Dendritic cell treated with granulocyte-macrophage colony-stimulating factor and Interleukin-4, amounts not matched to agents 40 ng/mL and 50 ng/mL, for 4 days (primary cell): Measurements from ENCODE around the gene TEKT4.
"Not testable (repeated sequence)": the region's sequence is repeated elsewhere in the genome, so short reads cannot be mapped to it uniquely, and the experiment has no call there.

Experiments
- H3K27ac Mint-ChIP-seq: one replicate; pipeline ENCODE4 v1.8.0; 2022; ENCODE audit warnings: mild to moderate bottlenecking, mixed read lengths
- H3K27me3 Mint-ChIP-seq: one replicate; pipeline ENCODE4 v1.8.0; 2022; ENCODE audit warnings: mild to moderate bottlenecking, mixed read lengths
- H3K36me3 Mint-ChIP-seq: one replicate; pipeline ENCODE4 v1.8.0; 2022; ENCODE audit warnings: low read depth, mixed read lengths
- H3K4me1 Mint-ChIP-seq: one replicate; pipeline ENCODE4 v1.8.0; 2022; ENCODE audit warnings: low read depth, mixed read lengths
- H3K4me3 Mint-ChIP-seq: one replicate; pipeline ENCODE4 v1.8.0; 2022; ENCODE audit warnings: mild to moderate bottlenecking, moderate library complexity, mixed read lengths
- H3K9me3 Mint-ChIP-seq: one replicate; pipeline ENCODE4 v1.8.0; 2022; ENCODE audit warnings: mixed read lengths
- intact Hi-C: fragments of 100-400 bp; cut with micrococcal nuclease; formaldehyde crosslinking; loops from one replicate; pipeline ENCODE4 v1.15.0; 2022

The TEKT4 gene

GRCh38 chr2:94872676-94873361 is 1.6 kb downstream of the TEKT4 start:
- Mint-ChIP-seq H3K27ac (no peak overlapping the region), H3K36me3 (no peaks in the 10 kb centered on the region), H3K27me3 (peaks cover 13% of the 10 kb centered on the region), H3K4me3 (no peak overlapping the region), H3K9me3 (no peaks in the 10 kb centered on the region), H3K4me1 (no peaks in the 10 kb centered on the region)
- intact Hi-C loops = no loop called here

GRCh38 chr2:94873362-94874276 is 2.4 kb downstream of the TEKT4 start:
- intact Hi-C loops = no loop called here
- H3K36me3 Mint-ChIP-seq = no peaks in the 10 kb centered on the region

GRCh38 chr2:94874277-94874997 is 3.2 kb downstream of the TEKT4 start:
- Mint-ChIP-seq H3K4me3 (no peak overlapping the region), H3K4me1 (no peaks in the 10 kb centered on the region), H3K9me3 (no peaks in the 10 kb centered on the region), H3K27ac (no peak overlapping the region), H3K27me3 (peaks cover 13% of the 10 kb centered on the region), H3K36me3 (no peaks in the 10 kb centered on the region)
- intact Hi-C loops = no loop called here

More at GRCh38 chr2:94873362-94874276, 2.4 kb downstream of the TEKT4 start:
- H3K4me3 Mint-ChIP-seq = no peak overlapping the region
- H3K4me1 Mint-ChIP-seq = no peaks in the 10 kb centered on the region
- H3K9me3 Mint-ChIP-seq = no peaks in the 10 kb centered on the region
- H3K27me3 Mint-ChIP-seq = peaks cover 13% of the 10 kb centered on the region
- H3K27ac Mint-ChIP-seq = no peak overlapping the region

- intact Hi-C loops = no loop called here
- H3K27me3 Mint-ChIP-seq = peaks cover 11% of the 10 kb centered on the region
- H3K9me3 Mint-ChIP-seq = no peaks in the 10 kb centered on the region
- H3K27ac Mint-ChIP-seq = no peak overlapping the region
- no peaks in the 10 kb centered on the region for H3K36me3 Mint-ChIP-seq
- no peak overlapping the region for H3K4me3 Mint-ChIP-seq
- H3K4me1 Mint-ChIP-seq = no peaks in the 10 kb centered on the region
Measured at GRCh38 chr2:94875064-94875819, 4.0 kb downstream of the TEKT4 start.

GRCh38 chr2:94875820-94876522 is 4.7 kb downstream of the TEKT4 start:
- no peak overlapping the region for H3K4me3 Mint-ChIP-seq
- H3K36me3 Mint-ChIP-seq = no peaks in the 10 kb centered on the region
- H3K27me3 Mint-ChIP-seq = peaks cover 6% of the 10 kb centered on the region
- H3K27ac Mint-ChIP-seq = no peak overlapping the region
- intact Hi-C loops = no loop called here
- no peaks in the 10 kb centered on the region for H3K9me3 Mint-ChIP-seq
- H3K4me1 Mint-ChIP-seq = no peaks in the 10 kb centered on the region

GRCh38 chr2:94876523-94876863 is 5.3 kb downstream of the TEKT4 start:
- Mint-ChIP-seq H3K4me3 (no peak overlapping the region), H3K27ac (no peak overlapping the region), H3K9me3 (no peaks in the 10 kb centered on the region), H3K27me3 (peaks cover 4% of the 10 kb centered on the region), H3K36me3 (no peaks in the 10 kb centered on the region), H3K4me1 (no peaks in the 10 kb centered on the region)
- intact Hi-C loops = no loop called here

GRCh38 chr2:94877129-94877528 is 5.9 kb downstream of the TEKT4 start:
- H3K27me3 Mint-ChIP-seq = peaks cover under 1% of the 10 kb centered on the region

GRCh38 chr2:94878575-94878974 is 7.3 kb downstream of the TEKT4 start:
- H3K36me3 Mint-ChIP-seq, H3K4me1 Mint-ChIP-seq, H3K27me3 Mint-ChIP-seq, H3K27ac Mint-ChIP-seq, H3K9me3 Mint-ChIP-seq, intact Hi-C loops, H3K4me3 Mint-ChIP-seq: not testable (repeated sequence)

More at GRCh38 chr2:94877129-94877528, 5.9 kb downstream of the TEKT4 start:
- H3K27ac Mint-ChIP-seq = no peak overlapping the region
- no peaks in the 10 kb centered on the region for H3K36me3 Mint-ChIP-seq
- intact Hi-C loops = no loop called here
- no peaks in the 10 kb centered on the region for H3K9me3 Mint-ChIP-seq
- H3K4me1 Mint-ChIP-seq = no peaks in the 10 kb centered on the region
- H3K4me3 Mint-ChIP-seq = no peak overlapping the region

- intact Hi-C loops = no loop called here
- H3K36me3 Mint-ChIP-seq = no peaks in the 10 kb centered on the region
- no peaks in the 10 kb centered on the region for H3K4me1 Mint-ChIP-seq
- no peaks in the 10 kb centered on the region for H3K9me3 Mint-ChIP-seq
- no peaks in the 10 kb centered on the region for H3K27me3 Mint-ChIP-seq
- no peak overlapping the region for H3K4me3 Mint-ChIP-seq
- H3K27ac Mint-ChIP-seq = no peak overlapping the region
Measured at GRCh38 chr2:94879314-94879981, 8.2 kb downstream of the TEKT4 start.

GRCh38 chr2:94879982-94880377 is 8.8 kb downstream of the TEKT4 start:
- H3K27me3 Mint-ChIP-seq = peaks cover 2% of the 10 kb centered on the region
- no peak overlapping the region for H3K4me3 Mint-ChIP-seq
- intact Hi-C loops = no loop called here
- no peaks in the 10 kb centered on the region for H3K36me3 Mint-ChIP-seq
- no peaks in the 10 kb centered on the region for H3K9me3 Mint-ChIP-seq
- H3K27ac Mint-ChIP-seq = no peak overlapping the region
- no peaks in the 10 kb centered on the region for H3K4me1 Mint-ChIP-seq

- Mint-ChIP-seq H3K9me3 (no peaks in the 10 kb centered on the region), H3K27ac (no peak overlapping the region), H3K4me1 (no peaks in the 10 kb centered on the region), H3K27me3 (peaks cover 2% of the 10 kb centered on the region), H3K36me3 (no peaks in the 10 kb centered on the region), H3K4me3 (no peak overlapping the region)
- intact Hi-C loops = no loop called here
Measured at GRCh38 chr2:94880507-94880906, 9.3 kb downstream of the TEKT4 start.

GRCh38 chr2:94881070-94881469 is 9.8 kb downstream of the TEKT4 start:
- Mint-ChIP-seq H3K36me3 (no peaks in the 10 kb centered on the region), H3K4me1 (no peaks in the 10 kb centered on the region), H3K27me3 (peaks cover 2% of the 10 kb centered on the region), H3K4me3 (no peak overlapping the region), H3K27ac (no peak overlapping the region), H3K9me3 (no peaks in the 10 kb centered on the region)
- intact Hi-C loops = no loop called here

GRCh38 chr2:94890234-94890633 is 19.0 kb downstream of the TEKT4 start:
- intact Hi-C loops = no loop called here

More at GRCh38 chr2:94890234-94890633, 19.0 kb downstream of the TEKT4 start:
- no peaks in the 10 kb centered on the region for H3K27me3 Mint-ChIP-seq
- H3K27ac Mint-ChIP-seq = no peak overlapping the region
- no peaks in the 10 kb centered on the region for H3K4me1 Mint-ChIP-seq
- no peak overlapping the region for H3K4me3 Mint-ChIP-seq
- no peaks in the 10 kb centered on the region for H3K36me3 Mint-ChIP-seq
- H3K9me3 Mint-ChIP-seq = no peaks in the 10 kb centered on the region
